HepG2 (cell line): ENCODE results near the gene PFAS. TPM values are rescaled to one million over a fixed set of nuclear protein-coding genes. Genes with fewer than 3 reads are reported as not detected.

Source experiments
- ATAC-seq: fragments of 200-7000 bp; cut with Tn5 transposase; 3 replicates; pipeline ENCODE4 v1.9.1; 2020; ENCODE audit warnings: mild to moderate bottlenecking, moderate library complexity
- BruUV-seq: library from RNA; stranded (reverse); fragments of 400-500 nt; replicated peaks from 2 replicates; lab custom pipeline; 2021; lab: Mats Ljungman, UMichigan
- CTCF ChIA-PET: fragments of 300-600 bp; formaldehyde crosslinking; extraction: SDS; loops from one replicate; lab custom pipeline; 2021; ENCODE audit warnings: low total read pairs, inconsistent platforms, low intra/inter-chr PET ratio; lab: Yijun Ruan, JAX
- POLR2A ChIA-PET: fragments of 350-600 bp; sonication (Branson Sonifier 250); formaldehyde crosslinking; loops from one replicate; lab custom pipeline; 2020; ENCODE audit warnings: antibody characterized with exemption, inconsistent platforms; lab: Yijun Ruan, JAX
- DNase-seq: peaks from one replicate; pipeline ENCODE4 v3.0.0-alpha.2; 2015; ENCODE audit warnings: low spot score
- FAIRE-seq: peaks from 3 replicates; lab custom pipeline; 2011; peaks lifted over from hg19 to GRCh38; lab: Jason Lieb, UNC
- H2AFZ ChIP-seq: one replicate; pipeline ENCODE4 v1.6.1; 2011; ENCODE audit warnings: low read length, inconsistent platforms
- H3K27ac ChIP-seq: fragments of 300-600 bp; 3 replicates; pipeline ENCODE4 v1.8.0; 2011; ENCODE audit warnings: mixed run types, mild to moderate bottlenecking, mixed read lengths, low read length, inconsistent platforms; ENCODE audit not compliant: insufficient read depth; ENCODE audit errors: extremely low read length
- H3K27me3 ChIP-seq, 2 experiments: fragments of 200-600 bp in 1 of 2; 2 replicates in 1 of 2; 3 replicates in 1 of 2; pipeline versions ENCODE4 v1.6.0 to v1.8.0; 2011; ENCODE audit warnings: low read length in 2 of 2, mild to moderate bottlenecking in 2 of 2, moderate library complexity in 2 of 2, inconsistent platforms in 1 of 2; ENCODE audit not compliant: insufficient read depth in 2 of 2, control insufficient read depth in 1 of 2
- H3K36me3 ChIP-seq, 2 experiments: fragments of 200-600 bp in 1 of 2; replicated peaks in 1 of 2; 2 replicates in 1 of 2; 3 replicates in 1 of 2; pipeline versions ENCODE4 v1.5.1 to v1.8.0; 2011; ENCODE audit warnings: low read length in 2 of 2, inconsistent platforms in 1 of 2; ENCODE audit not compliant: insufficient read depth in 2 of 2, control insufficient read depth in 1 of 2
- H3K4me1 ChIP-seq: 2 replicates; pipeline ENCODE4 v1.5.1; 2012; ENCODE audit warnings: low read length, inconsistent platforms; ENCODE audit not compliant: insufficient read depth
- H3K4me2 ChIP-seq: 2 replicates; pipeline ENCODE4 v1.6.0; 2011; ENCODE audit warnings: low read depth, low read length, inconsistent platforms
- H3K4me3 ChIP-seq, 3 experiments: fragments of 200-600 bp in 1 of 3; sonication (generic), shearing (Covaris generic) in 1 of 3; replicated peaks in 1 of 3; 2 replicates each; pipeline ENCODE4 v1.5.1; 2011 to 2016; ENCODE audit warnings: low read length in 3 of 3, inconsistent platforms in 2 of 3, low read depth in 2 of 3, mild to moderate bottlenecking in 2 of 3, control low read depth in 1 of 3, mixed read lengths in 1 of 3; ENCODE audit not compliant: insufficient read depth in 1 of 3
- H3K79me2 ChIP-seq: one replicate; pipeline ENCODE4 v1.6.1; 2011; ENCODE audit warnings: low read length, inconsistent platforms; ENCODE audit not compliant: insufficient read depth
- H3K9ac ChIP-seq: 2 replicates; pipeline ENCODE4 v1.6.0; 2011; ENCODE audit warnings: mild to moderate bottlenecking, low read depth, low read length, inconsistent platforms; ENCODE audit not compliant: insufficient read depth
- H3K9me3 ChIP-seq: 2 replicates; pipeline ENCODE4 v1.5.1; 2012; ENCODE audit warnings: mild to moderate bottlenecking, low read length
- H4K20me1 ChIP-seq: 2 replicates; pipeline ENCODE4 v1.6.0; 2011; ENCODE audit warnings: inconsistent platforms, mild to moderate bottlenecking, low read length, moderate library complexity; ENCODE audit not compliant: insufficient read depth
- CREB1 ChIP-seq, 2 experiments: fragments of 450-650 bp in 1 of 2; IDR thresholded peaks; 2 replicates each; pipeline ENCODE4 v1.6.1; 2016 to 2017; ENCODE audit warnings: control low read depth in 1 of 2, mild to moderate bottlenecking in 1 of 2, missing compliant biosample characterization in 1 of 2, missing genetic modification characterization in 1 of 2
- IKZF4 ChIP-seq: sonication (generic); formaldehyde crosslinking; IDR thresholded peaks from 2 replicates; pipeline ENCODE4 v1.5.1; 2020; ENCODE audit warnings: borderline replicate concordance, mild to moderate bottlenecking, low read depth, missing genetic modification reagents; ENCODE audit errors: not compliant biosample characterization
- MAFF ChIP-seq: IDR thresholded peaks from 2 replicates; pipeline ENCODE4 v1.6.1; 2011; ENCODE audit warnings: low read depth, low read length, improper control_type of control experiment
- MAFK ChIP-seq, 2 experiments: IDR thresholded peaks in 1 of 2; conservative IDR thresholded peaks in 1 of 2; 2 replicates each; pipeline ENCODE4 v1.6.1; 2011; ENCODE audit warnings: improper control_type of control experiment in 2 of 2, low read length in 2 of 2
- POLR2AphosphoS5 ChIP-seq: IDR thresholded peaks from 2 replicates; pipeline ENCODE4 v1.6.1; 2012; ENCODE audit warnings: low read depth, low read length
- POLR2G ChIP-seq: fragments of 200-400 bp; formaldehyde crosslinking; IDR thresholded peaks from 2 replicates; pipeline ENCODE4 v1.6.1; 2018; ENCODE audit warnings: mild to moderate bottlenecking, low read depth, low read length, moderate library complexity
- ZC3H13 ChIP-seq: sonication (generic); formaldehyde crosslinking; IDR thresholded peaks from 2 replicates; pipeline ENCODE4 v1.8.1; 2023; ENCODE audit warnings: mild to moderate bottlenecking, missing genetic modification reagents, moderate library complexity
- ZFYVE20 ChIP-seq: sonication (generic); formaldehyde crosslinking; IDR thresholded peaks from 2 replicates; pipeline ENCODE4 v1.8.0; 2023; ENCODE audit warnings: low read depth, mild to moderate bottlenecking, moderate library complexity, missing genetic modification reagents, borderline replicate concordance
- ZNF24 ChIP-seq: fragments of 450-650 bp; IDR thresholded peaks from 2 replicates; pipeline ENCODE4 v1.6.1; 2017; ENCODE audit warnings: antibody characterized with exemption, mild to moderate bottlenecking
- WGBS: methylation state at CpG from one replicate; pipeline ENCODE4 v1.1.6; 2017; ENCODE audit warnings: low lambda C conversion rate; 5-methylcytosine and 5-hydroxymethylcytosine counted together
- in situ Hi-C: cut with HindIII; loops from 2 replicates; pipeline ENCODE4 v1.10.0; 2017; ENCODE audit warnings: low pct_unique_long_range_greater_than_20kb; ENCODE audit not compliant: extremely low pct_ligation_motif_present
- intact Hi-C: fragments of 100-400 bp; cut with micrococcal nuclease; formaldehyde crosslinking; loops from one replicate; pipeline ENCODE4 v1.10.0; 2022; ENCODE audit not compliant: unreplicated experiment
- polyA plus RNA-seq, 8 experiments: library from polyadenylated mRNA; depleted of rRNA in 3 of 8; stranded (reverse) in 7 of 8; unstranded in 1 of 8; fragments of >200 nt; fragmentation: Illumina TruSeq in 4 of 8; extraction: Trizol in 4 of 8; gene quantifications; 2 replicates each; pipeline versions ENCODE4 v1.2.1 to v1.2.3, GENCODE V29; 2011 to 2016; ENCODE audit warnings: low read depth in 4 of 8, missing spikeins in 1 of 8, mixed read lengths in 1 of 8; ENCODE audit not compliant: insufficient read depth in 1 of 8
- total RNA-seq, 5 experiments: library from RNA; depleted of rRNA; stranded (reverse); fragments of >200 nt; fragmentation: Illumina TruSeq; extraction: Trizol; gene quantifications; 2 replicates each; pipeline ENCODE4 v1.2.3, GENCODE V29; 2016; ENCODE audit warnings: low read depth in 1 of 5
- TF ChIP-seq, protein P1 (sequence below): sonication (generic); formaldehyde crosslinking; IDR thresholded peaks from 2 replicates; pipeline ENCODE4 v1.5.0; 2020; ENCODE audit warnings: missing genetic modification reagents
- TF ChIP-seq, protein P2 (sequence below): sonication (generic); formaldehyde crosslinking; IDR thresholded peaks from 2 replicates; pipeline ENCODE4 v1.5.1; 2020; ENCODE audit warnings: missing genetic modification reagents, mild to moderate bottlenecking, borderline replicate concordance

The PFAS gene
- total and polyA plus RNA-seq, 2 of the 13 experiments (the other 11 are each of a cell fraction or from before 2014, with no cell fraction given) = 49.4 to 58.2 TPM

DNA sequence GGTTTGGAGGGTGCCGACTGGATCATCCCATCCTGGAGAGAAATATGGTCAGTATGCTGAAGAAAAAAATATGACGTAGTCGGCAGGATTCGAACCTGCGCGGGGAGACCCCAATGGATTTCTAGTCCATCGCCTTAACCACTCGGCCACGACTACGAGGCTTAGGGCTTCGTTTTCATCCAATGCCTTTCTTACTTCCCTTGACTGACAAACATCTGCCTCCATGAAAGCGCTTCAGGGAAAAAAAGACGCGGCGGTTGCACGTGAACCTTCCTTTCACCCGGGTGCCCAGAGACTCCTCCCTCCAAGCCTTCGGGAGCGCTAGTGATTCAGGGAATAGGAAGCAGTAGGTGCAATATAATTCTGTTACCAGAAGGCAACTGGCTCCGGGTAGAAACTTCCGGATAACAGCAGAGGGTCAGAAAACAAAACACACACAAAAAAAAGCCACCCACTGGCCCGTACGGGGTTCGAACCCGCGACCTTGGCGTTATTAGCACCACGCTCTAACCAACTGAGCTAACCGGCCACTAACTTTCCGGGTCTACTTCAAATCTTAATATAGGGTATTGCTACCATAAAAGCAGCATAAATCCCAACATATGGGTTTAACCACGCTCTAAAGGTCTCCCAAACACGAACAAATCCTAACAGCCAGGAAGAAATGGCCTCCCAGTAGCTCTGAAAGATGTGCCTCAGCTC is 22.4 kb upstream of the PFAS start:
- peaks cover 4% of the 10 kb centered on the region; the same call in 1 of the 2 replicates for H4K20me1 ChIP-seq
- POLR2A ChIA-PET = interaction anchor here (1.0 to 1.7 kb wide), 4 partner anchors 9 to 68 kb away, joined by 3 to 7 read pairs (median 4); partner anchors contain the start of genes CTC1 and SLC25A35
- intact Hi-C loops (no loop called here), in situ Hi-C loops (no loop called here)
- H3K9me3 ChIP-seq = no peaks in the 10 kb centered on the region
- H3K4me2 ChIP-seq = no peak overlapping the region
- CTCF ChIA-PET = no interaction called here
- WGBS = 93% methylated on average over 32 of the region's 32 CpGs
- no peak for TF ChIP-seq CREB1 (IDR thresholded peaks at IDR 0.05)
- no peak for TF ChIP-seq CREB1 (CRISPR knock-in tag; IDR thresholded peaks at IDR 0.05)
- TF ChIP-seq POLR2AphosphoS5 = 0 out of 2 replicates have a peak, but pooled peaks have one; percentile 31
- TF ChIP-seq MAFK (conservative IDR thresholded peaks at IDR 0.05 in 1 of 2, IDR thresholded peaks at IDR 0.05 in 1 of 2; ENCODE audit: low read length in 2 of 2) = peak; percentile 31 to 64
- TF ChIP-seq, protein P1, sequence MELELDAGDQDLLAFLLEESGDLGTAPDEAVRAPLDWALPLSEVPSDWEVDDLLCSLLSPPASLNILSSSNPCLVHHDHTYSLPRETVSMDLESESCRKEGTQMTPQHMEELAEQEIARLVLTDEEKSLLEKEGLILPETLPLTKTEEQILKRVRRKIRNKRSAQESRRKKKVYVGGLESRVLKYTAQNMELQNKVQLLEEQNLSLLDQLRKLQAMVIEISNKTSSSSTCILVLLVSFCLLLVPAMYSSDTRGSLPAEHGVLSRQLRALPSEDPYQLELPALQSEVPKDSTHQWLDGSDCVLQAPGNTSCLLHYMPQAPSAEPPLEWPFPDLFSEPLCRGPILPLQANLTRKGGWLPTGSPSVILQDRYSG (CRISPR knock-in tag) = no peak
- TF ChIP-seq, protein P2, sequence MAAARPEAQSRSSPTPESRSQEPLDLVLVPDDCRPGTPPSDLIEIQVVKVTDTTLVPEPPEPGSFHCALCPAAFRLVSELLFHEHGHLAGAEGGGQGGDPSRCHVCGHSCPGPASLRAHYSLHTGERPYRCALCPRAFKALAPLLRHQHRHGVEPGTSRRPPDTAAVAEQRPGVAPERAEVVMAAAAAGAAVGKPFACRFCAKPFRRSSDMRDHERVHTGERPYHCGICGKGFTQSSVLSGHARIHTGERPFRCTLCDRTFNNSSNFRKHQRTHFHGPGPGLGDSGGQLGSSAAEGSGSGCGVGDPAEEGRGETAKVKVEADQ (CRISPR knock-in tag) = no peak
- peak; percentile 63; the same call in 1 of the 2 replicates for TF ChIP-seq ZC3H13 (CRISPR knock-in tag)
- no peak for TF ChIP-seq ZFYVE20 (CRISPR knock-in tag)
- TF ChIP-seq POLR2G = peak; percentile 48; the same call in 1 of the 2 replicates
- peak; percentile 76; the same call in 1 of the 2 replicates for TF ChIP-seq ZNF24
- TF ChIP-seq MAFF = 0 out of 2 replicates have a peak, but pooled peaks have one; percentile 13
- TF ChIP-seq IKZF4 = no peak
- DNase-seq (no peak), ATAC-seq (no peak), FAIRE-seq (no peak)
- H3K36me3 ChIP-seq = peaks cover 20 to 46% of the 10 kb centered on the region in 2 experiments
- H3K4me3 ChIP-seq = no peak overlapping the region
- no peak overlapping the region for H3K27ac ChIP-seq
- no peaks in the 10 kb centered on the region; a peak in 1 of 5 replicates for H3K27me3 ChIP-seq
- no peak overlapping the region for H2AFZ ChIP-seq
- no peaks in the 10 kb centered on the region for H3K79me2 ChIP-seq
- no peak overlapping the region for H3K9ac ChIP-seq
- BruUV-seq = no TSS peak
- H3K4me1 ChIP-seq = peaks cover 8% of the 10 kb centered on the region
